ENCODE results near the gene METTL16.
"Not testable (repeated sequence)": the region's sequence is repeated elsewhere in the genome, so short reads cannot be mapped to it uniquely, and the experiment has no call there.

METTL16 gene

DNA sequence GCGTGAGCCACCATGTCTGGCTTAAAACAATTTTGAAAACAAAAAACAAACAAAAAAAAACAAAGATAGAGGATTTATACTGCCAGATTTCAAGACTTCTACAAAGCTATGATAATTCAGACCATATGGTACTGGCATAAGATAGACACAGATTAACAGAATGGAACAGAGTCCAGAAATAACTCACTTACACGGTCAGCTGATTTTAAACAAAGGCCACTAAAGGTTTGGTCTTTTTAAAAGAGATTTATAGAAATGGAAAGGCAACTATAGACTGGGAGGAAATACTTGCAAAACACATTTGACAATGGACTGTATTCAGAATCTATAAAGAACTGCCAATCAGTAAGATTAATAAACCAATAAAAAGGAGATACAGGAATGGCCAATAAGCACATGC lies 62.2 kb downstream of the METTL16 start:
- DNase-seq = no peak

GRCh38 chr17:2447479-2447878 lies 64.2 kb downstream of the METTL16 start:
- not testable (repeated sequence) for DNase-seq

GRCh38 chr17:2445638-2446037 lies 66.0 kb downstream of the METTL16 start:
- no peak for DNase-seq

DNA sequence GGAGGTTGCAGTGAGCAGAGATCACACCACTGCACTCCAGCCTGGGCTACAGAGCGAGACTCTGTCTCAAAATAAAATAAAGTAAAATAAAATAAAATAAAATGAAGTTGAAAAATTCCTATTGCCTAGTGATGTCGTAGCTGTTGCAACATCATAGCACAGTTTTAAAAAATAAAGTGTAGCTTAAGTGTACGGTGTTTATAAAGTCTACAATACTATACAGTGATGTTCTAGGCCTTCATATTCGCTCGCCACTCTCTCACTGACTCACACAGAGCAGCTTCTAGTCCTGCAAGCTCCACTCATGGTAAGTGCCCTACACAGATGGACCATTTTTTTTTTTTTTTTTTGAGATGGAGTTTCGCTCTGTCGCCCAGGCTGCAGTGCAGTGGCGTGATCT lies 67.3 kb downstream of the METTL16 start:
- DNase-seq = no peak

DNA sequence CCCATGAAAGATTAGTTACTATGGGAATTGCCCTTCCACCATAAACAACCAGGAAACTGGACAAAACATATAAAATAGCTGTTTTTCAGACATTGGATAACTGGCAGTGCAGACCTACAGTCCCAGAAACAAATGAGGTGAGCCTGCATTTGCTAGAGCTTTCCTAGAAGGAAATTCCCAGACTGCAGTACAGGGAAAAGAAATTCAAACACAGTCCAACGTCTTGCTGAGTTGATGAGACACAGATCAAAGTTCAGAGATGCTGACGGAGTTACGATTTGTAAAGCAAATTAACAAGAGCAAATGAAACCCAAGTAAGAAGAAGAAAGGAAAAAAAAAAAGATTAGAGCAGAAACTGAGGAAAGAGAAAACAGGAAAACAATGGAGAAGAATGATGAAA lies 69.5 kb downstream of the METTL16 start:
- DNase-seq = no peak

- DNase-seq = no peak
Observed at GRCh38 chr17:2440930-2441329, 70.8 kb downstream of the METTL16 start.

- DNase-seq = not testable (repeated sequence)
Observed at GRCh38 chr17:2439997-2440396, 71.7 kb downstream of the METTL16 start.

DNA sequence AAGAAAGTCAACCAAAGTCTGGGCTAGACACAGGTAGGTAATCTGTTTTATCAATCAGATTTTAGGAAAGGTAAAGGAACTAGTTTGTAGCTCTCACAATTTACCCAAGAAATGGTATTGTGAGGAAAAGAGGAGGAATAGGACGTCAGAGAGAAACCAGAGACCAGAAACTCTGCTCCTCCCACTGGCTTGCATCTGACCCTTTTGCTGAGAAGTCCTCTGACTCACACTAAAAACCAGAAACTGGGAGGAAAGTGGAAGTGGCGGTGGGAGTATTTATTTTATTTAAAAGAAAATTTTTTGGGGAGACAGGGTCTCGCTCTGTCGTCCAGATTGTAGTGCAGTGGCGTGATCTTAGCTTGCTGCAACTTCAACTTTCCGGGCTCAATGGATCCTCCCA lies 72.9 kb downstream of the METTL16 start:
- DNase-seq = no peak

- no peak for DNase-seq
Observed at GRCh38 chr17:2436316-2436905, 75.3 kb downstream of the METTL16 start.

DNA sequence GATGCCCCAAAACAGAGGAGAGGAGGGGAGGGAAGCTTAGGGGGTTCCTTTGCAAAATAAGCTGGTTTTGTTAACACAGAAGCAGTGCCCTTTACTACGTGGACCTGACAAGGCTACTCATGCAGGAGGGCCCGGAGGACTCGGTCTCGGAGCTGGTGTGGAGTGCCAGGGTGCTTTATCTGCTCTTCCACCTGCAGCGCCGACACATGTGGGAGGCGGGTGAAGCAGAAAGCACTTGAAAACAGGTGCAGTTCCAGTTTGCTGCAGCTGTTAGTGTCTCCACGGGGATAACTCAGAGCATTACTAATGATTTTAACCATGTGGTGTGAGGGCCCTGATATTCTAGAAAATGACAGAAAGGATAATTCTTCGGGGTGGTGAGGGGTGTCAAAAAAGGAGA lies 75.8 kb downstream of the METTL16 start:
- no peak for DNase-seq

DNA sequence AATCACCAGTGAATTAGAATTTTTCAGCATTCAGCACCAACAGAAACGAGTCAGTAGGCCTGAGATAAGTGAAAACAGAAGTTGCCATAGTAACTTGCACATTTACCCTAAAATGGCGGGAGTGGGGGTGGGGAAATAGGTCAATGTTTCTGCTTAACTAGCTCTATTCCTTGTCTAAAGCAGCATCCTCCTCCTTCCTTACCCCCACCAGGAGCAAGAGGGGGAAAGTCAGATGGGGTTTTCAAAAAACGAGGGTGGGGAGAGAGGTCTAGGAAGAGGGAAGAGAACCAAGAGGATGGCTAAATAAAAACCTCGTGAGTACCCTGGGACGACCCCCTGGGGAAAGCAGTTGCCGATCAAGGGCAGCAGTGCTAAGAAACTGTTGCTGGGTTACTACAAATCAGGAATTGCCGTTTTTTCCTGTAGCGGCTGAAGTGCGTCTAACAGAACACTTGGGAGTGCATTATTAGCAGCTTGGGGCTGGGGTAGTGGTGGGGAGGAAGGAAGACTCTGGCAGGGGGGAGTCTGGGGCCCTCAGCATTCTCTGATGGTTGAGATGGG lies 76.4 kb downstream of the METTL16 start:
- DNase-seq = no peak

- no peak for DNase-seq
Observed at GRCh38 chr17:2433696-2434095, 78.0 kb downstream of the METTL16 start.

- DNase-seq = no peak
Observed at GRCh38 chr17:2427910-2428309, 83.8 kb downstream of the METTL16 start.

DNA sequence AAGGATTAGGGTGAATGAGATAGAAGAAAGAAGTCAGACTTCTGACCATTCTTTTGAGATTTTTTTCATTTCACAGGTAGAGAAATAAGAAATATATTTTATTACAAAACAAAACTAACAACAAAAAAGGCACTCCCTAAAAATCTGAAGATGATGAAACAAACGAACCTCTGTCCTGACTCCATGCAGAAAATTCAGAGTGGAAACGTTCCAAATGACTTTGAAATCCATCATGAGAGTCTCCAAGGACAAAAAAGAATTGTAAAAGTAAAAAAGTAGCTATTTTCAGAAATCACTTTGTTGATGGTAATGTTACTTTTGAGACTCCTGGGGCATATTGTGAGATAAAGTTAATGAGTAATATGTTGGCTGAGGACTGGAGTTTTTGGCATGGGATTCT lies 84.5 kb downstream of the METTL16 start:
- DNase-seq = no peak

DNA sequence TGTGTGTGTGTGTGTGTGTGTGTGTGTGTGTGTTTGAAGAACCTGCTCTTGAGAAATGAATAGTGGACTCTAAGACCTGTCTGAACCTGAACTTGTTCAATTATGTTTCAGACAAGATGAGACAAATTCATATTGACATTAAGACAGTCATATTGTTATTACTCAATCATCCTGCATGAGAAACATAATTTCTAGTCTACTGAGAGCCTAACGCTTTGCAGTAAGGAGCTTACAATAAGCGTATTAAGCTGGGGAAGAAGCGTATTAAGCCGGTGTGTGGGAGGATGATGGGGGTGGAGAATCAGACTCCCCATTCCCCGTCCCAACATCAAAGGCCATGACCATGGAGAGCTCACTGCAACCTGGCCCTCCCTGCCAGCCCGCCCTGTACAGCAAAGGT lies 88.4 kb downstream of the METTL16 start:
- DNase-seq = no peak

DNA sequence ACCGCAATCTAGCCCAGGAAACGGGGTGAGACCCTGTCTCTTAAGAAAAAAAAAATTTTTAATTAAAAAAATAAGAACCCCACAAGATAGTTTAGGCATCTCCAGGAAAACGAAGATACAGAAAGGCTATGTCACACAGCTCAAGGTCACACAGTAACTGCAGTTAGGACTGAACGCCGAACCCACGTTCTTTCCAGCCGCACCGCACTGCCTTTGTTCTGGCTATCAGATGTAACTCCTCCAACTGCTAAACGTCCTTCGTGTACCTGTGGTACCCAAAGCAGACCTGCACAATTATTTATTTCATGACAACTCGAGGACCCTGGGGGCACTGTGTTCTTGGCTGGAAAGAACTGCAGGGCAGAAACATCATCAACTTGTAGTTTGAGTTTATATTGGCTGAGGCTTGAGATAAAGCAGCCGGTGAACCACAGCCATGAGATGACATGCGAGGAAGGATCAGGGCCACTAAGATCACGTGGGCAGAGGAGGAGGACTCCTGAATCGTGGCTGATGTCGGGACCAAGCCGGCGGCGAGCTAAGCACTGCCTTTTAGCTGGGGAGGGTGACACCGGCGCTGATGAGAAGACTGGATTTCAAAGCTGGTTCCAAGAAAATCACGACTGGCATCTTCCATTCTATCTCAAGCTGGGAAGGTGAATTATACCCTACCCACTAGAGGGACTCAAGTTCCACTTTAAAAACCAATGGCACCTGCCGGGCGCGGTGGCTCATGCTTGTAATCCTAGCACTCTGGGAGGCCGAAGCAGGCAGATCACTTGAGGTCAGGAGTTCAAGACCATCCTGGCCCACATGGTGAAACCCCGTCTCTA lies 90.2 kb downstream of the METTL16 start:
- DNase-seq = no peak

GRCh38 chr17:2420176-2420575 lies 91.5 kb downstream of the METTL16 start:
- DNase-seq = no peak

GRCh38 chr17:2419486-2419885 lies 92.2 kb downstream of the METTL16 start:
- DNase-seq = no peak

GRCh38 chr17:2418572-2418971 lies 93.1 kb downstream of the METTL16 start:
- no peak for DNase-seq

- peak; percentile 60 for DNase-seq
Observed at GRCh38 chr17:2416010-2416734, 95.5 kb downstream of the METTL16 start.

DNA sequence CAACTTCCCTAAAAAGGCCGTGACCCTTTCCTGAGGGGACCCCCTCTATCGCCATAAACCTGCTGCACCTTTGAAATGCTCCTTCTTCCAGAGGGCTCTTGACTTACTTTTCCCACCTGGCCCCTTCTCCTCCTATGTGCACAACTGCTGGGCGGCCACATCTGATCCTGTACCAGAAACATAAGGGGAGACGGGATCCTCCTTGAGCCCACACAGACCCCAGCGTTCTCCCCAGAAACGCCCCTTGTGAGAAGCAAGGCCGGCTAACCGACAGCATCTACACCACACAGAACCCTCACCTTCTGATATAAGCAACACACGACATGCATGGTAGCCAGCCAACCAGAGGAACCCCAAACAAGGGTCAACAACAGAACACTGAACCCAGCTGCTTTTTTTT lies 96.6 kb downstream of the METTL16 start:
- no peak for DNase-seq

GRCh38 chr17:2414446-2415064 lies 97.1 kb downstream of the METTL16 start:
- DNase-seq = no peak

GRCh38 chr17:2412561-2413021 lies 99.1 kb downstream of the METTL16 start:
- DNase-seq = no peak
